ENCODE results near the gene CD160.
"Not testable (repeated sequence)": the region's sequence is repeated elsewhere in the genome, so short reads cannot be mapped to it uniquely, and the experiment has no call there.

The CD160 gene

GRCh38 chr1:145759721-145760120, 40.4 kb downstream of the CD160 start:
- DNase-seq, result no peak

GRCh38 chr1:145760395-145760949, 41.2 kb downstream of the CD160 start:
- not testable (repeated sequence) for DNase-seq

GRCh38 chr1:145761498-145761897, 42.2 kb downstream of the CD160 start:
- DNase-seq, result not testable (repeated sequence)

GRCh38 chr1:145762001-145762400, 42.7 kb downstream of the CD160 start:
- not testable (repeated sequence) for DNase-seq

GRCh38 chr1:145764231-145764940, 45.1 kb downstream of the CD160 start:
- not testable (repeated sequence) for DNase-seq

GRCh38 chr1:145765127-145765526, 45.8 kb downstream of the CD160 start:
- DNase-seq, result not testable (repeated sequence)

GRCh38 chr1:145765585-145766360, 46.5 kb downstream of the CD160 start:
- not testable (repeated sequence) for DNase-seq

GRCh38 chr1:145766926-145767325, 47.6 kb downstream of the CD160 start:
- not testable (repeated sequence) for DNase-seq

- not testable (repeated sequence) for DNase-seq
These were observed 48.7 kb downstream of the CD160 start for GRCh38 chr1:145768004-145768403.

GRCh38 chr1:145771056-145771455, 51.8 kb downstream of the CD160 start:
- no peak for DNase-seq

- no peak for DNase-seq
These were observed 54.1 kb downstream of the CD160 start for GRCh38 chr1:145773423-145773822.

- no peak for DNase-seq
These were observed 58.3 kb downstream of the CD160 start for GRCh38 chr1:145777357-145778145.

GRCh38 chr1:145778146-145778540, 58.8 kb downstream of the CD160 start:
- DNase-seq, result no peak

GRCh38 chr1:145782272-145783099, 63.2 kb downstream of the CD160 start:
- no peak for DNase-seq

- DNase-seq, result no peak
These were observed 65.1 kb downstream of the CD160 start for GRCh38 chr1:145784409-145784808.

GRCh38 chr1:145785547-145785946, 66.2 kb downstream of the CD160 start:
- DNase-seq, result no peak

GRCh38 chr1:145786271-145786670, 67.0 kb downstream of the CD160 start:
- DNase-seq, result no peak

GRCh38 chr1:145788580-145788979, 69.3 kb downstream of the CD160 start:
- no peak for DNase-seq
